ENCODE measurements around the gene TNIK.

- TF ChIP-seq CTCF (IDR thresholded peaks at IDR 0.05; ENCODE audit: low read depth, low read length, poor library complexity, severe bottlenecking), result no peak
- TF ChIP-seq EZH2phosphoT487 (IDR thresholded peaks at IDR 0.05; ENCODE audit: borderline replicate concordance, low read length), result no peak
Observed at GRCh38 chr3:171454041-171454440, 6.2 kb downstream of the TNIK start.

All from DOHH2 (cell line).